GM12875 (cell line): ENCODE measurements around the gene MSH2.

Source experiments
- H3K4me3 ChIP-seq: one replicate; pipeline ENCODE4 v1.5.1; 2011; ENCODE audit warnings: low read depth, low read length, control low read depth
- CTCF ChIP-seq: IDR thresholded peaks from 2 replicates; pipeline ENCODE4 v1.5.1; 2011; ENCODE audit warnings: low read depth, mild to moderate bottlenecking, control low read depth, inconsistent platforms, low read length, moderate library complexity, borderline replicate concordance; ENCODE audit not compliant: insufficient read depth

Gene MSH2

GRCh38 chr2:47509821-47510385, 106.9 kb downstream of the MSH2 start:
- no peak for TF ChIP-seq CTCF
- H3K4me3 ChIP-seq: no peak overlapping the region

GRCh38 chr2:47510745-47511144, 107.8 kb downstream of the MSH2 start:
- 0 out of 2 replicates have a peak, but pooled peaks have one; percentile 10 for TF ChIP-seq CTCF
- no peak overlapping the region for H3K4me3 ChIP-seq

- TF ChIP-seq CTCF: no peak
Measured at GRCh38 chr2:47512581-47513083, 109.7 kb downstream of the MSH2 start.

GRCh38 chr2:47513981-47514520, 111.1 kb downstream of the MSH2 start:
- no peak for TF ChIP-seq CTCF
- H3K4me3 ChIP-seq: no peak overlapping the region

More at GRCh38 chr2:47512581-47513083, 109.7 kb downstream of the MSH2 start:
- H3K4me3 ChIP-seq: no peak overlapping the region

GRCh38 chr2:47516360-47517104, 113.6 kb downstream of the MSH2 start:
- no peak overlapping the region for H3K4me3 ChIP-seq
- TF ChIP-seq CTCF: no peak

- no peak for TF ChIP-seq CTCF
- H3K4me3 ChIP-seq: no peak overlapping the region
Measured at GRCh38 chr2:47518497-47519146, 115.7 kb downstream of the MSH2 start.
